H1 (cell line): ENCODE data around the gene PEX26. TPM values are rescaled to one million over a fixed set of nuclear protein-coding genes. Genes with fewer than 3 reads are reported as not detected.

ENCODE experiments used
- ASH2L ChIP-seq: fragments of 200-600, 300-600 bp; sonication (generic); IDR thresholded peaks from one replicate; pipeline ENCODE4 v1.7.1; 2017; ENCODE audit warnings: low read length
- BRCA1 ChIP-seq: IDR thresholded peaks from 2 replicates; pipeline ENCODE4 v1.6.1; 2012; ENCODE audit warnings: low read depth, low read length, improper control_type of control experiment
- EZH2 ChIP-seq: fragments of 200-600 bp; sonication (generic); IDR thresholded peaks from 2 replicates; pipeline ENCODE4 v1.7.1; 2012; ENCODE audit warnings: low read depth, mild to moderate bottlenecking, moderate library complexity, low read length, inconsistent platforms; ENCODE audit not compliant: severe bottlenecking
- JUN ChIP-seq: IDR thresholded peaks from 2 replicates; pipeline ENCODE4 v1.6.1; 2011; ENCODE audit warnings: low read depth, mild to moderate bottlenecking, improper control_type of control experiment, low read length
- polyA plus RNA-seq, 7 experiments: library from polyadenylated mRNA; depleted of rRNA in 3 of 7; stranded (reverse) in 5 of 7; unstranded in 2 of 7; fragments of >200 nt in 5 of 7; fragments of 200-250 nt in 2 of 7; gene quantifications; 1 replicate in 5 of 7; 2 replicates in 1 of 7; 4 replicates in 1 of 7; pipeline versions ENCODE4 v1.2.1 to v1.2.3, GENCODE V29; 2011 to 2013; ENCODE audit warnings: missing spikeins in 2 of 7, mixed read lengths in 2 of 7
- total RNA-seq: library from RNA; stranded (reverse); fragmentation: NEBNext Ultra II Directional; extraction: Animal tissue kit (Norgen Biotek cat#: 25700); gene quantifications from 2 replicates; pipeline ENCODE4 v1.2.1, GENCODE V29; 2021

PEX26 gene
- total and polyA plus RNA-seq, 2 of the 8 experiments (the other 6 are each of a cell fraction or from before 2014, with no cell fraction given): 33.1 to 49.0 TPM

GRCh38 chr22:18059991-18060390 lies 17.8 kb upstream of the PEX26 start (continued):
- TF ChIP-seq BRCA1 (no peak), JUN (no peak), EZH2 (no peak), ASH2L (no peak)
